Caco-2 (cell line): ENCODE results near the gene TINAGL1. TPM values are rescaled to one million over a fixed set of nuclear protein-coding genes. Genes with fewer than 3 reads are reported as not detected.
A peak's percentile ranks its signal among the peaks of the same experiment; 100 is the strongest.

ENCODE experiments used
- BruUV-seq: library from RNA; stranded (reverse); fragments of 400-500 nt; replicated peaks from 2 replicates; lab custom pipeline; 2021; lab: Mats Ljungman, UMichigan
- CTCF ChIA-PET: fragments of 300-600 bp; sonication (Branson Sonifier 250); formaldehyde crosslinking; loops from one replicate; lab custom pipeline; 2022; ENCODE audit warnings: antibody characterized with exemption; lab: Charles Lee
- POLR2A ChIA-PET: fragments of 300-600 bp; sonication (Branson Sonifier 250); formaldehyde crosslinking; loops from one replicate; lab custom pipeline; 2022; ENCODE audit warnings: antibody characterized with exemption; lab: Charles Lee
- DNase-seq, 2 experiments: peaks; one replicate each; pipeline versions ENCODE4 v3.0.0 to v3.0.0-alpha.2; 2020 to 2022
- H3K27me3 ChIP-seq: replicated peaks from 2 replicates; pipeline ENCODE4 v1.6.0; 2011; ENCODE audit warnings: low read length; ENCODE audit not compliant: control insufficient read depth, insufficient read depth
- H3K36me3 ChIP-seq: 2 replicates; pipeline ENCODE4 v1.5.1; 2011; ENCODE audit warnings: low read length; ENCODE audit not compliant: control insufficient read depth, insufficient read depth
- H3K4me1 ChIP-seq: fragments of 250-450 bp; sonication (Bioruptor Pico); 2 replicates; pipeline ENCODE4 v1.5.1; 2020; ENCODE audit warnings: mild to moderate bottlenecking
- H3K4me3 ChIP-seq: 2 replicates; pipeline ENCODE4 v1.5.1; 2011; ENCODE audit warnings: low read depth, mild to moderate bottlenecking, control low read depth, low read length
- H3K9me3 ChIP-seq: fragments of 250-450 bp; sonication (Bioruptor Pico); 2 replicates; pipeline ENCODE4 v1.5.1; 2020; ENCODE audit warnings: mild to moderate bottlenecking, moderate library complexity
- H3K27ac Mint-ChIP-seq: one replicate; pipeline ENCODE4 v1.8.0; 2022; ENCODE audit warnings: mixed read lengths; ENCODE audit not compliant: unreplicated experiment
- H3K27me3 Mint-ChIP-seq: one replicate; pipeline ENCODE4 v1.8.0; 2022; ENCODE audit warnings: mixed read lengths; ENCODE audit not compliant: insufficient read depth, unreplicated experiment
- H3K36me3 Mint-ChIP-seq: one replicate; pipeline ENCODE4 v1.8.0; 2022; ENCODE audit warnings: mild to moderate bottlenecking, mixed read lengths; ENCODE audit not compliant: insufficient read depth, unreplicated experiment
- H3K4me1 Mint-ChIP-seq: one replicate; pipeline ENCODE4 v1.8.0; 2022; ENCODE audit warnings: low read depth, mixed read lengths; ENCODE audit not compliant: unreplicated experiment
- H3K4me3 Mint-ChIP-seq: one replicate; pipeline ENCODE4 v1.8.0; 2022; ENCODE audit warnings: mild to moderate bottlenecking, moderate library complexity, mixed read lengths; ENCODE audit not compliant: unreplicated experiment
- H3K9me3 Mint-ChIP-seq: one replicate; pipeline ENCODE4 v1.8.0; 2022; ENCODE audit warnings: mixed read lengths; ENCODE audit not compliant: unreplicated experiment
- CTCF ChIP-seq, 2 experiments: fragments of 200-600 bp in 1 of 2; IDR thresholded peaks; 1 replicate in 1 of 2; 2 replicates in 1 of 2; pipeline versions ENCODE4 v1.5.1 to v1.8.0; 2011 to 2022; ENCODE audit warnings: antibody characterized with exemption in 1 of 2, control low read depth in 1 of 2, inconsistent platforms in 1 of 2, low read depth in 1 of 2, low read length in 1 of 2, mild to moderate bottlenecking in 1 of 2, moderate library complexity in 1 of 2; ENCODE audit not compliant: insufficient read depth in 1 of 2, severe bottlenecking in 1 of 2, unreplicated experiment in 1 of 2
- intact Hi-C: fragments of 100-400 bp; cut with micrococcal nuclease; formaldehyde crosslinking; loops from one replicate; pipeline ENCODE4 v1.10.0; 2022; ENCODE audit not compliant: unreplicated experiment
- total RNA-seq: library from RNA; stranded (reverse); gene quantifications from 2 replicates; pipeline ENCODE4 v1.2.3, GENCODE V29; 2022

Gene TINAGL1
- total RNA-seq, 1 experiment from 2014 or later, result 101 TPM

DNA sequence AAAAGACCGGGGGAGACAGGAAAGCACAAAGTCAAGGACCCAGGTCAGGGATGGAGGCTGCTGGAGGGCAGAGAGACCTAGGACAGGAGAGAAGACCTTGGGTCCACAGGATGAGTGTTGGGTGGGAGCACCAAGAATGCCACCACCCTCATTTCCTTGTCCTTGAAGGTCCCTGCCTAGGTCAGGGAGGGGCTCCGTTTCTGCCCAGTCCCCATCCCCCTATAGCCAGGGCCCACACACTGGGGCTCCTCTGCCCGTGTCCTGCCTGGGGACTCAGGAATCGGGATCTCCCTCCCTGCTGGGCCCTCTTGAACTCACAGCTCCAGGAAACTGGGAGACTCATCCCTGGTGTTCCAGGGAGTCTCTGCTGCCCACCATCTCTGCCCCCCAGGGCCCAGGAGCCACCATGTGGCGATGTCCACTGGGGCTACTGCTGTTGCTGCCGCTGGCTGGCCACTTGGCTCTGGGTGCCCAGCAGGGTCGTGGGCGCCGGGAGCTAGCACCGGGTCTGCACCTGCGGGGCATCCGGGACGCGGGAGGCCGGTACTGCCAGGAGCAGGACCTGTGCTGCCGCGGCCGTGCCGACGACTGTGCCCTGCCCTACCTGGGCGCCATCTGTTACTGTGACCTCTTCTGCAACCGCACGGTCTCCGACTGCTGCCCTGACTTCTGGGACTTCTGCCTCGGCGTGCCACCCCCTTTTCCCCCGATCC, 584 bp downstream of the TINAGL1 start:
- DNase-seq, result no peak
- Mint-ChIP-seq H3K9me3 (no peaks in the 10 kb centered on the region), H3K36me3 (peaks cover 22% of the 10 kb centered on the region), H3K27me3 (no peaks in the 10 kb centered on the region), H3K4me3 (no peak overlapping the region), H3K4me1 (peaks cover 32% of the 10 kb centered on the region), H3K27ac (peak overlapping the region; percentile 83)
- H3K4me1 ChIP-seq, result peaks cover 52% of the 10 kb centered on the region
- H3K4me3 ChIP-seq, result peak overlapping the region; percentile 75
- H3K27me3 ChIP-seq, result no peaks in the 10 kb centered on the region
- intact Hi-C loops, result loop anchor here (2.0 kb wide), 1 partner anchor 14 kb away; no protein-coding TSS in a partner anchor
- ChIA-PET CTCF (interaction anchor here (1.9 kb wide), 1 partner anchor 28 kb away, joined by 6 read pairs; no protein-coding TSS in a partner anchor), POLR2A (no interaction called here)
- no peaks in the 10 kb centered on the region for H3K9me3 ChIP-seq
- H3K36me3 ChIP-seq, result no peaks in the 10 kb centered on the region
- no peak for TF ChIP-seq CTCF (IDR thresholded peaks at IDR 0.05; ENCODE audit: insufficient read depth in 1 of 2, low read depth in 1 of 2, low read length in 1 of 2, severe bottlenecking in 1 of 2, unreplicated experiment in 1 of 2)
- BruUV-seq, result TSS peak; percentile 58

DNA sequence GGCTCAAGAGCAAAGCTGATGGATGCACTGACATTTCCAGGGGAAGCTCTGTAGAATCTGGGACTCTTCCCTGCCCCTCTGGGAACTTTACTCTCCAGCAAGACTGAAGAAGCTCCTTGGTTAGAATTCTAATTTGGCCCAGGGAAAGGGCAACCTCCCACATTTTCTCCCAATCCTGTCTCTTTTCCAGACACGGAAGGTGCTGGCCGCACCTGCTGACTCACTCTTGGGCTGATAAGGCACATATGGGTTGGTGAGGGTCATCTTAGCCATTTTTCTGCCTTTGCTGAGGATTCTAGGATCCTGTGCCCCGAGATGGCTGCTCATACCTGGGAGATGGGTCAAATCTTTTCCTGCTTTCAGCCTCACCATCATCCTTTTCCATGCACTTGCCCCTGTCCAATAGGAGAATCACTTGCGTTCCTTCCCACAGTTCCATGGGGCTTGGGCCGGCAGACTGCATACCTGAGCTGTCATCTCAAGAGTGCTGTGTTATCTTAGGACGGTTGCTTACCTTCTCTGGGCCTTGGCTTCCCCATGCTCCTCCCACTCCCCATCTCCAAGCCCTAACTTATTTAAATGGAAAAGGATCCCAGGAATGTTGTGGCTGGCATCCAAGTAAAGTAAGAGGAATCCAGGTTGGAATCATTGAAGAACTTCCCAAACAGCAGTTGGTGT, 1.3 kb downstream of the TINAGL1 start:
- CTCF ChIA-PET, result interaction anchor here (1.9 kb wide), 1 partner anchor 29 kb away, joined by 6 read pairs; no protein-coding TSS in a partner anchor
- Histone ChIP-seq H3K4me1 (peaks cover 47% of the 10 kb centered on the region), H3K4me3 (peak overlapping the region; percentile 75), H3K9me3 (no peaks in the 10 kb centered on the region), H3K27me3 (no peaks in the 10 kb centered on the region), H3K36me3 (no peaks in the 10 kb centered on the region)
- no peak for TF ChIP-seq CTCF (IDR thresholded peaks at IDR 0.05; ENCODE audit: insufficient read depth in 1 of 2, low read depth in 1 of 2, low read length in 1 of 2, severe bottlenecking in 1 of 2, unreplicated experiment in 1 of 2)
- peaks cover 38% of the 10 kb centered on the region for H3K4me1 Mint-ChIP-seq
- peaks cover 30% of the 10 kb centered on the region for H3K36me3 Mint-ChIP-seq
- no peak overlapping the region for H3K4me3 Mint-ChIP-seq
- peak in 1 of 2 experiments; percentile 47 for DNase-seq
- no peak overlapping the region for H3K27ac Mint-ChIP-seq
- intact Hi-C loops, result loop anchor here (2.0 kb wide), 1 partner anchor 13 kb away; no protein-coding TSS in a partner anchor
- no TSS peak for BruUV-seq
- no peaks in the 10 kb centered on the region for H3K9me3 Mint-ChIP-seq
- POLR2A ChIA-PET, result no interaction called here
- no peaks in the 10 kb centered on the region for H3K27me3 Mint-ChIP-seq

DNA sequence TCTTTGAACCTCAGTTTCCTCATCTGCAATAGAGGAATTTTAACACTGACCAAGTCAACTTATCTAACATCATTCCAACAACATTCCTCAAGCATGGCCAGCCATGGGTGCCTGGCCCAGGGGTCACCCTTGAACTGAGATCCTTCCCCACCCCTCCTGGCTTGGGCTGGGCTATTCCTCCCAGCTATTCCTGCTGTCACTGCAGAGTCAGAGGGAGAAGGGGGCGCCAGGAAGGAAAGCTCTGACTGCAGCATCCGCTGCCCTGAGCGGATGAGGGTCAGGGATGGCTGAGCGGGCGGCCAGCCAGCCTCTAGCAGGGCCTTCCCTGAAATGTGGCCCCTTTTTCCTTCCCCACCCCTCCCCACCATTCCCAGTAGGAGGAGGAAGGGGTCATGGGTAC, 3.1 kb downstream of the TINAGL1 start:
- TF ChIP-seq CTCF (IDR thresholded peaks at IDR 0.05; ENCODE audit: insufficient read depth in 1 of 2, low read depth in 1 of 2, low read length in 1 of 2, severe bottlenecking in 1 of 2, unreplicated experiment in 1 of 2), result no peak
- BruUV-seq, result no TSS peak
- Mint-ChIP-seq H3K27me3 (no peaks in the 10 kb centered on the region), H3K27ac (no peak overlapping the region), H3K4me3 (no peak overlapping the region), H3K36me3 (peaks cover 42% of the 10 kb centered on the region), H3K4me1 (peaks cover 34% of the 10 kb centered on the region), H3K9me3 (no peaks in the 10 kb centered on the region)
- no peaks in the 10 kb centered on the region for H3K36me3 ChIP-seq
- POLR2A ChIA-PET, result no interaction called here
- DNase-seq, result no peak
- H3K9me3 ChIP-seq, result no peaks in the 10 kb centered on the region
- no peaks in the 10 kb centered on the region for H3K27me3 ChIP-seq
- peaks cover 30% of the 10 kb centered on the region for H3K4me1 ChIP-seq
- intact Hi-C loops, result no loop called here
- no peak overlapping the region for H3K4me3 ChIP-seq
- CTCF ChIA-PET, result no interaction called here
